Cardiac septum (tissue), 1 donor: ENCODE results near the gene POGLUT3. TPM values are rescaled to one million over a fixed set of nuclear protein-coding genes. Genes with fewer than 3 reads are reported as not detected.

Source experiments
- DNase-seq: peaks from one replicate; pipeline ENCODE4 v3.0.0-alpha.2; 2020; ENCODE audit warnings: low spot score
- intact Hi-C: fragments of 100-400 bp; cut with DNase I; formaldehyde crosslinking; loops from one replicate; pipeline ENCODE4 v1.14.0; 2022
- long read RNA-seq: library from polyadenylated mRNA; unstranded; transcript quantifications from one replicate; pipeline ENCODE4 v2.0.0, GENCODE V29; 2021
- total RNA-seq: library from RNA; stranded (reverse); fragmentation: NEBNext Ultra II Directional; extraction: Animal tissue kit (Norgen Biotek cat#: 25700); gene quantifications from one replicate; pipeline ENCODE4 v1.2.1, GENCODE V29; 2021
- donor health status: DM: no; HTN: no; CAD: no.

Gene POGLUT3
- 8.6 TPM for total RNA-seq
- long read RNA-seq, full-length matches to known transcripts: 6 of 11 reads
- long read RNA-seq, partial matches to known transcripts: 0 of 11 reads
- long read RNA-seq, other reads (novel, unspliced or antisense): 5 of 11 reads

- intact Hi-C loops: loop anchor here (5.0 kb wide), 1 partner anchor 276 kb away; the partner anchor contains the start of genes ATM and NPAT
- peak; percentile 76 for DNase-seq
These were observed at the start of gene POGLUT3 for GRCh38 chr11:108498046-108498815. TSS of gene POGLUT3 (minus strand) at chr11:108498384. CDS start at chr11:108498366, 18 bp downstream.

GRCh38 chr11:108545909-108546501 lies 47.8 kb upstream of the POGLUT3 start:
- intact Hi-C loops: no loop called here
- no peak for DNase-seq

- DNase-seq: no peak
- intact Hi-C loops: no loop called here
These were observed 45.3 kb upstream of the POGLUT3 start for GRCh38 chr11:108543316-108543964.

- DNase-seq: no peak
- intact Hi-C loops: no loop called here
These were observed 43.3 kb upstream of the POGLUT3 start for GRCh38 chr11:108541531-108541930.

- intact Hi-C loops: no loop called here
These were observed 40.3 kb upstream of the POGLUT3 start for GRCh38 chr11:108538502-108538901.

GRCh38 chr11:108538022-108538424 lies 39.8 kb upstream of the POGLUT3 start:
- DNase-seq: no peak
- intact Hi-C loops: no loop called here

More at GRCh38 chr11:108538502-108538901, 40.3 kb upstream of the POGLUT3 start:
- no peak for DNase-seq

- intact Hi-C loops: no loop called here
- DNase-seq: no peak
These were observed 38.6 kb upstream of the POGLUT3 start for GRCh38 chr11:108536783-108537182.

- intact Hi-C loops: no loop called here
- no peak for DNase-seq
These were observed 37.3 kb upstream of the POGLUT3 start for GRCh38 chr11:108535384-108535955.

- DNase-seq: no peak
- intact Hi-C loops: no loop called here
These were observed 36.2 kb upstream of the POGLUT3 start for GRCh38 chr11:108534274-108534882.

- intact Hi-C loops: no loop called here
These were observed 32.2 kb upstream of the POGLUT3 start for GRCh38 chr11:108530426-108530825.

GRCh38 chr11:108527382-108527781 lies 29.2 kb upstream of the POGLUT3 start:
- DNase-seq: no peak
- intact Hi-C loops: no loop called here

More at GRCh38 chr11:108530426-108530825, 32.2 kb upstream of the POGLUT3 start:
- no peak for DNase-seq

- no peak for DNase-seq
- intact Hi-C loops: no loop called here
These were observed 27.0 kb upstream of the POGLUT3 start for GRCh38 chr11:108525161-108525560.

GRCh38 chr11:108524422-108524821 lies 26.2 kb upstream of the POGLUT3 start:
- intact Hi-C loops: no loop called here
- DNase-seq: no peak

- no peak for DNase-seq
- intact Hi-C loops: no loop called here
These were observed 24.1 kb upstream of the POGLUT3 start for GRCh38 chr11:108522318-108522717.

- intact Hi-C loops: no loop called here
- DNase-seq: no peak
These were observed 20.4 kb upstream of the POGLUT3 start for GRCh38 chr11:108518581-108518980.

- intact Hi-C loops: no loop called here
- no peak for DNase-seq
These were observed 17.9 kb upstream of the POGLUT3 start for GRCh38 chr11:108516125-108516524.

- no peak for DNase-seq
- intact Hi-C loops: no loop called here
These were observed 14.5 kb upstream of the POGLUT3 start for GRCh38 chr11:108512708-108513107.

- intact Hi-C loops: no loop called here
- no peak for DNase-seq
These were observed 13.8 kb upstream of the POGLUT3 start for GRCh38 chr11:108511851-108512474.
